ENCODE data around the gene ISCA1. TPM values are rescaled to one million over a fixed set of nuclear protein-coding genes. Genes with fewer than 3 reads are reported as not detected.

Gene ISCA1
- total and polyA plus RNA-seq, 2 of the 8 experiments (the other 6 are each of a cell fraction or from before 2014, with no cell fraction given): 35.0 to 40.0 TPM

DNA sequence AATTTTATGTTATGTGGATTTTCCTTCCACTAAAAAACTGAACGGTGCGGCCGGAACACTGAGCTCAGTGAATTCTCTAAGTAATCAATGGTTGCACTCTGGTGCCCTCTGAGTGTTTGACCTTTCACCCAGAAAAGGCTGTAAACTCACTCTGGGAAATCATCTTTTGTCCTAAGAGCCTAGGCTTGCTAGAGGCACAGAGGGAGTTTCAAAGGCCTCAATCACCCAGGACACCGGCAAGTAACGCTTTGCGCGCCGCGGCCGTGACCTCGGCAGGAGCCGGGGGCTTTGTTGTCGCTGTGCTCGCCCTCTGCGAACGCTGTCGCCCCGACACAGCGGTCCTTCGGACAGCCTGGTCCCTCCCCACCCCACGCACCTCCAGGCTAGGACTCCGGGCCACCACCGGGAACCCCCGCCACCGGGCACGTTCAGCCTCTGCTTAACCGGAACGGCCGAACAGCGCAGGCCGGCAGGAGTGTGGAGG is 703 bp downstream of the ISCA1 start (continued):
- TF ChIP-seq SIN3A (conservative IDR thresholded peaks at IDR 0.05 in 1 of 2, IDR thresholded peaks at IDR 0.05 in 1 of 2; ENCODE audit: low read depth in 1 of 2, low read length in 2 of 2) (0 out of 4 replicates have a peak, but pooled peaks of 1 of the 2 experiments have one; percentile 16), HDAC2 (IDR thresholded peaks at IDR 0.05; ENCODE audit: borderline replicate concordance in 1 of 2, low read depth in 2 of 2, low read length in 2 of 2) (peak in 1 of 2 experiments; percentile 77; a peak in 2 of 4 replicates)

Data from H1 (cell line).